ENCODE data around the gene PHACTR3.

GRCh38 chr20:59829054-59829785 lies 224.9 kb downstream of the PHACTR3 start:
- no peak for TF ChIP-seq CTCF (IDR thresholded peaks at IDR 0.05)
- no peak for TF ChIP-seq EZH2 (IDR thresholded peaks at IDR 0.05)

Data from neural progenitor cell (in vitro differentiated cells).